ENCODE results near the gene TRPV3.

Gene TRPV3

DNA sequence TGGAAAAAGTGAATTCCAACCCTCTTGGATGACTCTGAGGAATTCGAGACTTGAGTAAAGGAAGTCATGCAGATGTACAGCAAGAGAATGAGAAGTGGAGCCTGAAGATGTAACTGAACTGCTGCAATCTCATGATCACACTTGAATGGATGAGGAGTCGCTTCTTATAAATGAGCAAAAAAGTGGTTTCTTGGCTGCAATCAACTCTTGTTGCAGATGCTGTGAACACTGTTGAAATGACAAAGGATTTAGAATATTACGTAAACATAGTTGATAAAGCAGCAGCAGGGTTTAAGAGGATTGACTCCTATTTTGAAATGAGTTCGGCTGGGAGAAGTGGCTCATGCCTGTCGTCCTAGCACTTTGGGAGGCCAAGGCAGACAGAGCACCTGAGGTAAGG is 56.3 kb downstream of the TRPV3 start:
- H3K4me3 ChIP-seq (ENCODE audit: low read depth, low read length), result no peak overlapping the region

DNA sequence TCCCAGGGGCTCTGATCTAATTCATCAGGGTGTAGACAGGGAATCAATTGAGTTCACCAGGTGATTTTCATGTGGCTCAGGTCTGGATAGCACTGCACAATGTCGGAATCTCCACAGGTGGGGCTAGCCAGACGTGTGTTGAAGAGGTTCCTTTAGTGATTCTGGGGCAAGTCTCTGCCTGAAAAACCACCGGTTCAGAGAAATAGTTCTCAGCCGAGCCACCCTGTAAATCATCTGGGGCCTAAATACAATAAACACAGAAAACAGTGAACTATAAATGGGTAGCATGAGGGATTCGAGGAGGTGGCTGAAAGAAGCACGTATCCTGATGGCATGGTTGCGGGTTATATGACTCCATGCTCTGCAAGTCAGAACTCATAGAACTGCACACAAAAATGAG is 60.5 kb downstream of the TRPV3 start:
- TF ChIP-seq, protein P1, sequence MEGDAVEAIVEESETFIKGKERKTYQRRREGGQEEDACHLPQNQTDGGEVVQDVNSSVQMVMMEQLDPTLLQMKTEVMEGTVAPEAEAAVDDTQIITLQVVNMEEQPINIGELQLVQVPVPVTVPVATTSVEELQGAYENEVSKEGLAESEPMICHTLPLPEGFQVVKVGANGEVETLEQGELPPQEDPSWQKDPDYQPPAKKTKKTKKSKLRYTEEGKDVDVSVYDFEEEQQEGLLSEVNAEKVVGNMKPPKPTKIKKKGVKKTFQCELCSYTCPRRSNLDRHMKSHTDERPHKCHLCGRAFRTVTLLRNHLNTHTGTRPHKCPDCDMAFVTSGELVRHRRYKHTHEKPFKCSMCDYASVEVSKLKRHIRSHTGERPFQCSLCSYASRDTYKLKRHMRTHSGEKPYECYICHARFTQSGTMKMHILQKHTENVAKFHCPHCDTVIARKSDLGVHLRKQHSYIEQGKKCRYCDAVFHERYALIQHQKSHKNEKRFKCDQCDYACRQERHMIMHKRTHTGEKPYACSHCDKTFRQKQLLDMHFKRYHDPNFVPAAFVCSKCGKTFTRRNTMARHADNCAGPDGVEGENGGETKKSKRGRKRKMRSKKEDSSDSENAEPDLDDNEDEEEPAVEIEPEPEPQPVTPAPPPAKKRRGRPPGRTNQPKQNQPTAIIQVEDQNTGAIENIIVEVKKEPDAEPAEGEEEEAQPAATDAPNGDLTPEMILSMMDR (IDR thresholded peaks at IDR 0.05; ENCODE audit: borderline replicate concordance, insufficient read depth, low read depth, low read length), result no peak
- no peak overlapping the region for H3K4me3 ChIP-seq (ENCODE audit: low read depth, low read length)

More for the DNA sequence above, 56.3 kb downstream of the TRPV3 start:
- TF ChIP-seq, protein P1 (IDR thresholded peaks at IDR 0.05; ENCODE audit: borderline replicate concordance, insufficient read depth, low read depth, low read length), result no peak

DNA sequence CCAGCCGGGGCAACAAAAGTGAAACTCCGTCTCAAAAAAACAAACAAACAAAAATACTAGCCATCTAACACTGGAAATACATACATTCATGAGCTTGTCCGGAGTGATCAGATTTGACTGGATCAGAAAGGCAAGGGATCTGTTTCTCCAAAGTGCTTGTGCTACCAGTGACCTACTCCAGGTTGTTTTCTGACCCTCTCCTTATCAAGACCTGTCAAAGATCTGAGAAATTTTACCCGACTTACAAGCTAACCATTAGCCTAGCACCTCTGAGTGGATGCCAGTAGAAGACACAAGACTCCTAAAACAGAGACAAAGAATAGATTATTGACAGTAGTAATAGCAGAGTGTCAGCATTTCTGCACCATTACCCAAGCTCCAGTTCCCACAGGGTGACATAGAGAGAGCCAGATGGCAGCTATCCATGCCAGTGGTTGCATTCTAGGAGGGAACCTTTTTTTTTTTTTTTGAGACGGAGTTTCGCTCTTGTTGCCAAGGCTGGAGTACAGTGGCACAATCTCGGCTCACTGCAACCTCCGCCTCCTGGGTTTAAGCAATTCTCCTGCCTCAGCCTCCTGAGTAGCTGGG is 72.0 kb downstream of the TRPV3 start:
- H3K4me3 ChIP-seq (ENCODE audit: low read depth, low read length), result no peak overlapping the region
- TF ChIP-seq, protein P1 (IDR thresholded peaks at IDR 0.05; ENCODE audit: borderline replicate concordance, insufficient read depth, low read depth, low read length), result no peak

DNA sequence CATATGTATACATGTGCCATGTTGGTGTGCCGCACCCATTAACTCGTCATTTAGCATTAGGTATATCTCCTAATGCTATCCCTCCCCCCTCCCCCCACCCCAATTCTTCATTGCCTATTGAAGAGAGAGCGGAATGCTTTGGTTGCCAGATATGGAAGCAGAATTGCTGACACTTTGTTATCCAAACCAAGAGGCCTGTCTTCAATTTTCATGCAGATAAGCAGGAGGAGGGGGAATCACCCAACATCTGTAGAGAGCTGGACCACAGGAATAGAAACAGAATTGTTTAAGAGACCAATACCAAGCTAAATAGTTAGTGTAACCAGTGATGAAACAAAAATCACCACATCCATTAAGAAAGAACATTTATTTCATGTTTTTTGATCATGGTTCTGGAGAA is 74.8 kb downstream of the TRPV3 start:
- TF ChIP-seq, protein P1 (IDR thresholded peaks at IDR 0.05; ENCODE audit: borderline replicate concordance, insufficient read depth, low read depth, low read length), result no peak
- no peak overlapping the region for H3K4me3 ChIP-seq (ENCODE audit: low read depth, low read length)

DNA sequence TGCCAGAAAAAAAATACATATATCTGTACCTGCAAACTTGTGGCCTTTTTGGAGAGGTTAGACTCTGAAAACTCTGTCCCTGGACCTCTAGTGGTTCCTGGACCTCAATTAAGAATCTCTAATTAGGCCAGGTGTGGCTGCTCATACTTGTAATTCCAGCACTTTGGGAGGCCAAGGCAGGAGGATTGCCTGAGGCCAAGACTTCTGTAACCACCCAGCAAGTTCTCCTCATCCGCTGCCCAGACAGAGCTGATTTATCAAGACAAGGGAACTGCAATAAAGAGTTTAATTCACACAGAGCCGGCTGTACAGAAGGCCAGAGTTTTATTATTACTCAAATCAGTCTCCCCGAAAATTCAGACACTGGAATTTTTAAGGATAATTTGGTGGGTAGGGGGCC is 77.6 kb downstream of the TRPV3 start:
- H3K4me3 ChIP-seq (ENCODE audit: low read depth, low read length), result no peak overlapping the region
- TF ChIP-seq, protein P1 (IDR thresholded peaks at IDR 0.05; ENCODE audit: borderline replicate concordance, insufficient read depth, low read depth, low read length), result no peak

DNA sequence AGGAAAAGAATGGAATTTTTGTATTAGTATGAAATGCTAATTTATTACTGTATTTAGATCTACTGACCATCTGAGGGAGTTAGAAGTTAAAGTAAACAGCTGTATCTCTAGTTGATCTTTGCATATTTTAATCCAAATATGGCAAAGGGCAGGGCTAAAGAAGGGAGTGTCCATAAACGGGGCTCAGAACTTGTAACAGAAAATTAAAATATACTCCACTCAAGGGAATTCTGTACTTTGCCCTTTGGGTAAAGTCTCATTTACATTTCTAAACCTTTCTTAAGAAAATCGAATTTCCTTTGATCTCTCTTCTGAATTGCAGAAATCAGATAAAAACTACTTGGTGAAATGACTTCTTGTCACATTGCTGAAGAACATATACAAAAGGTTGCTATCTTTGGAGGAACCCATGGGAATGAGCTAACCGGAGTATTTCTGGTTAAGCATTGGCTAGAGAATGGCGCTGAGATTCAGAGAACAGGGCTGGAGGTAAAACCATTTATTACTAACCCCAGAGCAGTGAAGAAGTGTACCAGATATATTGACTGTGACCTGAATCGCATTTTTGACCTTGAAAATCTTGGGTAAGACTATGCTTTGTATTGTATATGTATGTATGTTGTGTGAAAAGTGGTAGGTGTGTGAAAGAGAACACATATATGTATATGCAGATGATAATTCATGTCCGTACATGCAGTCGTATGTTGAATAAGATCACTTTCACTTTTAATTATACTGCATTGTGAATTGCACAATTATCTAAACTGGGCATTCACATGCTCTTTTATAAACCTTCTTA is 81.6 kb downstream of the TRPV3 start, which contains the start of gene ASPA:
TSS of gene ASPA (plus strand) at position 186 of the 799 bp plus-strand sequence. CDS start at position 349, 163 bp downstream.
- no peak within 1 kb of the TSS for H3K4me3 ChIP-seq (ENCODE audit: low read depth, low read length)
- TF ChIP-seq, protein P1 (IDR thresholded peaks at IDR 0.05; ENCODE audit: borderline replicate concordance, insufficient read depth, low read depth, low read length), result no peak

DNA sequence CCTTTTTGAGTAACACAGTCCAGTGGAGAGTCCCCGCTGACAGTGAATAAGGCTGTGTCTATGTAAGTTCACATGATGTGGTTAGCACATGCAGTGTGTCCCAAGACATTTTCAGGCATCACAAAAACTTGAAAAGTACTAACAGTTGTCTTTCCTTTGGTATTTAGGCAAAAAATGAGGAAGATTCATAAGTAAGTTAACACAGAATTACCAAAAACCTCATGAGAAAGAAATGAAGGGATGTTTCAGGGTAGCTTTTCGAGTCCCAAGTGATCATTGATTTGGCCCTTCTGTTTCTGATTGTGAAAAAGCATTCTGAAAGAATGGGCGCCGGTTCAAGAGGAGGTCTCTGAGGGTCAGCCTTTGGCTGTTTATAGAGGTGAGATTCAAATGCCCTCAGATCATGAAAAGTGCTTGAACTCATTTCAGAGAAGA is 82.3 kb downstream of the TRPV3 start:
- H3K4me3 ChIP-seq (ENCODE audit: low read depth, low read length), result no peak overlapping the region
- TF ChIP-seq, protein P1 (IDR thresholded peaks at IDR 0.05; ENCODE audit: borderline replicate concordance, insufficient read depth, low read depth, low read length), result no peak

All from GM12875 (cell line).